IPS-18a (cell line): Measurements from ENCODE around the gene PCAT7.
A peak's percentile ranks its signal among the peaks of the same experiment; 100 is the strongest.
"Not testable (repeated sequence)": the region's sequence is repeated elsewhere in the genome, so short reads cannot be mapped to it uniquely, and the experiment has no call there.

ENCODE experiments used
- H3K27ac ChIP-seq: one replicate; pipeline ENCODE4 v1.5.1; 2013; ENCODE audit warnings: low read length
- H3K27me3 ChIP-seq: one replicate; pipeline ENCODE4 v1.6.1; 2013; ENCODE audit warnings: mild to moderate bottlenecking, low read length; ENCODE audit not compliant: control insufficient read depth, insufficient read depth
- H3K36me3 ChIP-seq: one replicate; pipeline ENCODE4 v1.6.1; 2013; ENCODE audit warnings: low read depth, low read length; ENCODE audit not compliant: control insufficient read depth
- H3K4me1 ChIP-seq: one replicate; pipeline ENCODE4 v1.6.1; 2013; ENCODE audit warnings: low read depth, low read length; ENCODE audit not compliant: control insufficient read depth
- H3K4me3 ChIP-seq: one replicate; pipeline ENCODE4 v1.5.1; 2013; ENCODE audit warnings: low read length
- H3K9ac ChIP-seq: one replicate; pipeline ENCODE4 v1.6.1; 2013; ENCODE audit warnings: mild to moderate bottlenecking, low read length, moderate library complexity
- H3K9me3 ChIP-seq: one replicate; pipeline ENCODE4 v1.6.1; 2013; ENCODE audit warnings: low read depth, low read length; ENCODE audit not compliant: control insufficient read depth

The PCAT7 gene

DNA sequence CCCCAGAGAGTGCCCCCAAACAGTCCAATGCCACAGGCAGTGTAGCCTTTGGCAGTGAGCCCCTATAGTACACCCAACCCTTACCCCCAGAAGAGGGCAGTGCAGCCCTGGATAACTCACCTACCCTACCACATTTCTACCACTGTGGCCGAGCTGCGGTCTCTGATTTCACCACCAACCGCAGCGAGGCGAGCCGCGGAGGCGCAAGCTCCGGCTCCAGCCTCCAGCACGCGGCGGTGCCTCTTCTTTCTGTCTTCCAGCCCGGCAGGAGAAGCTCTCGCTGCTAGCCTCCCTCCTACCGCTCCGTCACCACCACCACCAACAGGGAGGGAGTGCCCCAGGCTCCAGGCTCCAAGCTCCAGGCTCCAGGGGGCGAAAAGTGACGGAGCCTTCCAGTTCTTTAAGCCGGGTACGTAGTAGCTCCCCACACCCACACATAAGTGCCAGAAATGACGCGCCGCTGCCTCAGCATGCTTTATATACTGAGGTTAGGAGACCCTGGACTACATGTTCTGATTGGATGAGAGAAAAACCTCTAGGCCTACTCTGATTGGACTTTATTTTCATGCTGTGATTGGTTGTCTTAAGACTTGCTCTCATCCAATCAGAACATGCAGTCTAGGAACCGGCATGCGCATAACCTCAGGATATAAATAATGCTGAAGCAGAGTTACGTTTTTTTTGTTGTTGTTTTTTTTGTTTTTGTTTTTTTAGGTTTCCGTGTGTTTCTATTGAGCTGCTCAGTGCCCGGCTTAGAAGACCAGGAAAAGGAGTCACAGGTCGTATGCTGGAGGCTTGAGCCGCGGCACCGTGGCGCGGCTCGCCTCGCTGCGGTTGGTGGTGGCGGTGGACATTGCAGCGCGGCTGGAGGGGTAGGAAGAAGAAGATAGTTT lies at the start of gene PCAT7:
PCAT7 (plus strand) TSS at position 645 of the 893 bp plus-strand sequence.
- Histone ChIP-seq H3K36me3 (peaks cover 8% of the 10 kb centered on the region), H3K27me3 (no peaks in the 10 kb centered on the region), H3K27ac (peak within 1 kb of the TSS; percentile 74), H3K4me1 (peaks cover 4% of the 10 kb centered on the region), H3K4me3 (peak within 1 kb of the TSS; percentile 87), H3K9ac (peak within 1 kb of the TSS; percentile 88), H3K9me3 (no peaks in the 10 kb centered on the region)

DNA sequence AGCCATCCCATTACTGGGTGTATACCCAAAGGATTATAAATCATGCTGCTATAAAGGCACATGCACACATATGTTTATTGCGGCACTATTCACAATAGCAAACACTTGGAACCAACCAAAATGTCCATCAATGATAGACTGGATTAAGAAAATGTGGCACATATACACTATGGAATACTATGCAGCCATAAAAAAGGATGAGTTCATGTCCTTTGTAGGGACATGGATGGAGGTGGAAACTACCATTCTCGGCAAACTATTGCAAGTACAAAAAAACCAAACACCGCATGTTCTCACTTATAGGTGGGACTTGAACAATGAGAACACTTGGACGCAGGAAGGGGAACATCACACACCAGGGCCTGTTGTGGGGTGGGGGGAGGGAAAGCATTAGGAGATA lies 48.5 kb upstream of the PCAT7 start:
- H3K27me3 ChIP-seq, H3K4me3 ChIP-seq: not testable (repeated sequence)

DNA sequence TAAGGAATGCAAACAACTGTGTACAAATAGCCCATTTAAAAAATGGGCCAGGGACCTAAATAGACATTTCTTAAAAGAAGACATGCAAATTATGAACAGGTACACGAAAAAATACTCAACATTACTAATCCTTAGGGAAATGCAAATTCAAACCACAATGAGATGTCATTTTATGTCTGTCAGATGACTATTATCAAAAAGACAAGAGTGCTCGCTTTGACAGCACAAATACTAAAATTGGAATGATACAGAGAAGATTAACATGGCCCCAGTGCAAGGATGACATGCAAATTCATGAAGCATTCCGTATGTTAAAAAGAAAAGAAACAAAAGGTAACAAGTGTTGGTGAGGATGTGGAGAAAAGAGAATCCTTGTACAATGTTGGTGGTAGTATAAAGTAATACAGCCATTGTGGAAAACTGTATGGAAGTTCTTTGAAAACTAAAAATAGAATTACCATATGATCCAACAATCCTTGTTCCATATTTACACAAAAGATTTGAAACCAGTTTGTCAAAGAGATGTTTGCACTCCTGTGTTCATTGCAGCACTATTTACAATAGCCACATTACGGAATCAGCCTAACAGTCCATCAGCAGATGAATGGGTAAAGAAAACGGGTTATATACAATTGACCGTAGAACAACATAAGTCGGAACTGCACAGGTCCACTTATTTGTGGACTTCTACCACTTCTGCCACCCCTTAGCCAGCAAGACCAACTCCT lies 47.2 kb upstream of the PCAT7 start:
- no peak overlapping the region for H3K9ac ChIP-seq
- H3K4me3 ChIP-seq, result no peak overlapping the region
- no peak overlapping the region for H3K27ac ChIP-seq
- H3K9me3 ChIP-seq, result no peaks in the 10 kb centered on the region
- no peaks in the 10 kb centered on the region for H3K27me3 ChIP-seq
- no peaks in the 10 kb centered on the region for H3K36me3 ChIP-seq
- H3K4me1 ChIP-seq, result no peaks in the 10 kb centered on the region

More for the DNA sequence above, 48.5 kb upstream of the PCAT7 start:
- not testable (repeated sequence) for H3K9me3 ChIP-seq, H3K9ac ChIP-seq, H3K4me1 ChIP-seq, H3K27ac ChIP-seq, H3K36me3 ChIP-seq

DNA sequence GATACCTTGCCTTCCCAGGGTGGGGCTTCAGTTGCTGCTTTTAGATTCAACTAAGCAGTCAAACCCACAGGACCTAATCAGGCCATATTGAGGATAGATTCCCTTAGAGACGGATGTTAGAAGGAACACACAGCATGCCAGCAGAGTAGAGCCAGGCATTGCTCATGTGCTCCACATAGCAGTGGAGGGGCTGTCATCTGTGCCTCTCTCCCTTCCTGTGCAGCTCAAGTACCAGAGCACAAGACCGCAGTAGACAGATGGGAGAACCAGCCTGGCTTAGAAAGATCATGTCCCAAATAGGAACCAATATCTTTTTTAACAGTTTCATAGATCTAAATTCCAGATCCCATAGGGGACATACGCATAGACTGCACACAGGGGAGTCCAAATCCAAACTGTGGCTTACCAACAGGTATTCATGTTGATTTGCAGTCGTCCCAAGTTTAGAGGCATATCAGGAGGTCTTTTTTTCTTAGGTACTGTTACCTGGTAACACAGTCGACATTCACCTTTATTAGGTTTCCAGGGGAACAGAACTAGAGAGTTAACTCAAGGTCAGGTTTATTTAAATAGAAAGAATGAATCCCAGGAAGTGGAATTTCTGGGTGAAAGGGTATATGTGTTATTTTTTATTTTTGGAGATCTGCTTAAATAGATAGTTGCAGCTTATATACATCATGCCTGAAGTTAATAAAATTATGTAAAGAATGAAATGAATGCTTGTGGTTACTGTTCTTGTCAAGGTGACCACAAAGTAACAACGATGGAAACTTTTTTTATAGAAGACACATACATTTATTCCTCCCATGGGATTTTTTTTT lies 43.5 kb upstream of the PCAT7 start:
- Histone ChIP-seq H3K27ac (no peak overlapping the region), H3K9me3 (no peaks in the 10 kb centered on the region), H3K27me3 (no peaks in the 10 kb centered on the region), H3K36me3 (no peaks in the 10 kb centered on the region), H3K4me3 (no peak overlapping the region), H3K4me1 (peaks cover 9% of the 10 kb centered on the region), H3K9ac (no peak overlapping the region)

DNA sequence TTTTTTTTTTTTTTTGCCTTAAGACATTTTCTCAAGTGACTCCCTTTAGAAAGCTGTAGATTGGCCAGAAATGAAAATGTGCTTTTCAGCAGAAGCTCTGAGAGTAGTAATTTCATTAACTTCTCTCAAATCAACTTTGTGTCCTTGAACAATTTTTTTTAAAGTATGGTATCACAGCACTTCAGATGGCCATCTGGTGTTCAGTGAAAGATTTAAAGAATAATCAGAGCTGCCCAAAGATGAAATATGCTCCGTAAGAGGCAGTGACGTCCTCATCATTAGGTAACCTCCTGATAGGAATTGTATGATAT lies 43.0 kb upstream of the PCAT7 start:
- H3K9ac ChIP-seq, result no peak overlapping the region
- H3K9me3 ChIP-seq, result no peaks in the 10 kb centered on the region
- peaks cover 9% of the 10 kb centered on the region for H3K4me1 ChIP-seq
- no peak overlapping the region for H3K4me3 ChIP-seq
- H3K27ac ChIP-seq, result no peak overlapping the region
- H3K27me3 ChIP-seq, result no peaks in the 10 kb centered on the region
- H3K36me3 ChIP-seq, result no peaks in the 10 kb centered on the region

DNA sequence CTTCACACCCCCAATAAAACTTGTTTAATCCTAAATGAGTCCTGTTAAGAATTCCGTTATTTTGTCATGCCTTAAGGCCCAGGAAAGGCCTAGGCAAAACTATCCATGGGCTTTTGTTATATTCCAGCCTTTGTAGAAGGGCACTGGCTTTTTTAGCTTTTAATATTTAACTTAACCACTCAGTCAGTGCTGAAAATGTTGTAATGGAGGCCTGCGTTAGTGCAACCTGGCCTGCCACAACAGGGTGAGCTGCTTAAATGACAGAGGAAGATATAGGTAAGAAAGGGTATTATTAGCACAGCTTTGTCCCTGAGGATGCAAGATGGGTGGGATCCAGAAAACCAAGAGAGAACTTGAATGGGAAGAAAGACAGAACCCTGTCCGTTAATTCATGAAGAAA lies 40.2 kb upstream of the PCAT7 start:
- no peak overlapping the region for H3K9ac ChIP-seq
- H3K4me1 ChIP-seq, result peaks cover 9% of the 10 kb centered on the region
- no peaks in the 10 kb centered on the region for H3K9me3 ChIP-seq
- H3K36me3 ChIP-seq, result no peaks in the 10 kb centered on the region
- no peak overlapping the region for H3K27ac ChIP-seq
- H3K4me3 ChIP-seq, result no peak overlapping the region
- no peaks in the 10 kb centered on the region for H3K27me3 ChIP-seq

DNA sequence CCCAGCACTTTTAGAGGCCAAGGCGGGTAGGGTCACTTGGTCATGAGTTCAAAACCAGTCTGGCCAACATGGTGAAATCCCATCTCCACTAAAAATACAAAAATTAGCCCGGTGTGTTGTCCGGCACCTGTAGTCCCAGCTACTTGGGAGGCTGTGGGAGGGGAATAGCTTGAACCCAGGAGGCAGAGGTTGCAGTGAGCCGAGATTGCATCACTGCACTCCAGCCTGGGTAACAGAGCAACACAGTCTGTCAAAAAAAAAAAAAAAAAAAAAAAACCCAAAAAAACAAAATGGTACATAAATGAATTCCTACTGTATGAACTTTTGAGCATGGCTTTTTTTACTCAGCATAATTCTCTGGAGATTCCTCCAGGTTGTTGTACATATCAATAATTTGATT lies 37.6 kb upstream of the PCAT7 start:
- H3K9me3 ChIP-seq, result no peaks in the 10 kb centered on the region
- no peak overlapping the region for H3K9ac ChIP-seq
- H3K36me3 ChIP-seq, result no peaks in the 10 kb centered on the region
- no peak overlapping the region for H3K27ac ChIP-seq
- no peaks in the 10 kb centered on the region for H3K27me3 ChIP-seq
- peaks cover 9% of the 10 kb centered on the region for H3K4me1 ChIP-seq
- H3K4me3 ChIP-seq, result no peak overlapping the region

DNA sequence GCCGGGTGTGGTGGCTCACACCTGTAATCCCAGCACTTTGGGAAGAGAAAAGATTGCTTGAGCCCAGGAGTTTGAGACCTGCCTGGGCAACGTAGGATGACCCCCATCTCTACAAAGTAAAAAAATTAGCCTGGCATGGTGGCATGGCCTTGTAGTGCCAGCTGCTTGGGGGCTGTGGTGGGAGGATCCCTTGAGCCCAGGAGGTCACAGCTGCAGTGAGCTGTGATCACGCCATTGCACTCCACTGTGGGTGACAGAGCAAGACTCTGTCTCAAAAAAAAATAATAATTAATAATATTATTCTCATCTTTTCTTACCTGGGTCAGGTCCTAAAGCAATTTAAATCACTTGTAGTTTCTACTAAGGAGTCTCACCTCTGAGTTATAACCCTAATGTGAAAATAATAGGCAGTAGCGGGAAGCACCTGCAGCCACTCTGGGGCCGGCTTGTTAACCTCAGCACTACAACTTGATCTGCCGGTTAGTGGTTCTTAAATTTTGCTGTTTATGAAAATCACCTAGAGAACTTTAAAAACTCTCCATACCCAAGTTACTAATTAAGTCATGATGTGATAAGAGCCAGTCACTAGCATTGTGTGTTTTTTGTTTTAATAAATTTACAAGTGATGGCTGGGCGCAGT lies 29.4 kb upstream of the PCAT7 start:
- Histone ChIP-seq H3K36me3 (no peaks in the 10 kb centered on the region), H3K27me3 (no peaks in the 10 kb centered on the region), H3K4me3 (no peak overlapping the region), H3K4me1 (no peaks in the 10 kb centered on the region), H3K9ac (no peak overlapping the region), H3K27ac (no peak overlapping the region), H3K9me3 (no peaks in the 10 kb centered on the region)

DNA sequence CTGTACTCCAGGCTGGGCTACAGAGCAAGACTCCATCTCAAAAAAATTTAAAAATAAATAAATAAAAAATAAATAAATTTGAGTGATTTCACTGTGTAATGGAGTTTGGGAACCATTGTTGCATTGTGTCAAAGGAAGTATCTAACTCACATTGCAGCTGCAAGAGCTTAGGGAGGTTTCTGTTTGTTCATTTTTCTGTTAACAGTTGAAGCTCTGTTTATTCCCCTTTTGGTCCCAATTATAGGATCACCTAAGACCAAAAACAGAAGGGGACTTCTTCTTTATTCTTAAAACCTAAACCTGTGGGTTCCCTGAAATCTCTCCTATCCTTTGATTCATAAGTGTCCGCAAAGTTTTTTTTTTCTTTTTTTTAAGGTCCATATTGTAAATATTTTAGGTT lies 28.6 kb upstream of the PCAT7 start:
- Histone ChIP-seq H3K36me3 (no peaks in the 10 kb centered on the region), H3K4me3 (no peak overlapping the region), H3K27me3 (no peaks in the 10 kb centered on the region), H3K9me3 (no peaks in the 10 kb centered on the region), H3K4me1 (no peaks in the 10 kb centered on the region), H3K9ac (no peak overlapping the region), H3K27ac (no peak overlapping the region)

DNA sequence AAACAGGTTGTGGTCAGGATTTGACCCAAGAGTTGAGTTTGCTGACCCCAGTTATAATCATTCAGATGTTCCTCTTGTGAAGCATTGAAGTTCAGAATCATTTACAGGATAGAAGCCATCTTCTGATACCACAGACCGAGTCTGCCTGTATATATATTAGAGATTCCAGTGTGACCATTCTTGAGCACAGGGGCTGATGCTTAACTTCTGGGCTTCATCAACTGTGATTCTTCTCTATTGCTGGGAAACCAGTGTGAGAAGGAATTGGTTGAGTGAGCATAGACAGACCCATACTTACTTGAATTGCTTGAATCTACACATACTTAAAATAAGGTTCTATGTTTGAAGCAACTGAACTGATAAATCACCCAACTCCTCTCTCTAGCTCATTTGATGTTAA lies 27.9 kb upstream of the PCAT7 start:
- Histone ChIP-seq H3K27me3 (no peaks in the 10 kb centered on the region), H3K27ac (no peak overlapping the region), H3K9ac (no peak overlapping the region), H3K4me1 (no peaks in the 10 kb centered on the region), H3K36me3 (no peaks in the 10 kb centered on the region), H3K9me3 (no peaks in the 10 kb centered on the region), H3K4me3 (no peak overlapping the region)

DNA sequence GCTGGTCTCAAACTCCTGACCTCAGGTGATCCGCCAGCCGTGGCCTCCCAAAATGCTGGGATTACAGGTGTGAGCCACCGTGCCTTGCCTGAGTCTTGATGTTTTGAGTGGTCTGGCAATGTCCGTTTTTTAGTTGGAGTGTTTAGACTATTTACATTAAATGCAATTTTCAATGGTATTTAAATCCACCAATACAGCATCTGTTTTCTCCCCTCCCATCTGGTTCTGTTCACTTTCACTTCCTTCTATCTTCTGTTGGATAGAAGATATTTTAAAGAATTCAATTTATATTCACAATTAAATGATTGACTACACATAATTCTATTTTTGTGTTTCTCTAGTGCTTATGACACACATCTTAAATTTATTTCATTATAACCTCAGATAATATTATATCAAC lies 26.0 kb upstream of the PCAT7 start:
- Histone ChIP-seq H3K9ac (no peak overlapping the region), H3K27ac (no peak overlapping the region), H3K27me3 (no peaks in the 10 kb centered on the region), H3K36me3 (no peaks in the 10 kb centered on the region), H3K4me3 (no peak overlapping the region), H3K9me3 (no peaks in the 10 kb centered on the region), H3K4me1 (no peaks in the 10 kb centered on the region)
